Measurements from ENCODE around the gene ERO1B.

DNA sequence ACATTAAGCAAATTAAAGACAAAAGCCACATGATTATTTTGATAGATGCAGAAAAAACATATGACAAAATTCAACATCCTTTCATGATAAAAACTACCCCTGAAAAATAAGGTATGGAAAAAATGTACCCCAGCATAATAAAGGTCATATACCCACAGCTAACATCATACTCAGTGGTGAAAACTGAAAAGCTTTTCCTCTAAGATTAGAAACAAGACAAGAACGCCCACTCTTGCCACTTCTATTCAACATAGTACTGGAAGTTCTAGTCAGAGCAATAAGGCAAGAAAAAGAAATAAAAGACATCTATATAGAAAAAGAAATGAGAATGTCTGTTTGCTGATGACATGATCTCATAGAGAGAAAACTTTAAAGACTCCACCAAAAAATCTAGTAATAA is 20.7 kb downstream of the ERO1B start:
- TF ChIP-seq CTCF (IDR thresholded peaks at IDR 0.05) = no peak
- TF ChIP-seq POLR2A (IDR thresholded peaks at IDR 0.05) = no peak
